H54 (cell line): ENCODE measurements around the gene A2ML1.
"Not testable (repeated sequence)": the region's sequence is repeated elsewhere in the genome, so short reads cannot be mapped to it uniquely, and the experiment has no call there.

Experiments used
- DNase-seq: peaks from one replicate; pipeline ENCODE4 v3.0.0; 2011; ENCODE audit warnings: low spot score, mixed read lengths; ENCODE audit not compliant: insufficient read length
- FAIRE-seq: peaks from 3 replicates; lab custom pipeline; 2011; peaks lifted over from hg19 to GRCh38; lab: Jason Lieb, UNC
- POLR2A ChIP-seq: IDR thresholded peaks from 2 replicates; pipeline ENCODE4 v1.6.1; 2011; ENCODE audit warnings: low read depth, mild to moderate bottlenecking, low read length

A2ML1 gene

DNA sequence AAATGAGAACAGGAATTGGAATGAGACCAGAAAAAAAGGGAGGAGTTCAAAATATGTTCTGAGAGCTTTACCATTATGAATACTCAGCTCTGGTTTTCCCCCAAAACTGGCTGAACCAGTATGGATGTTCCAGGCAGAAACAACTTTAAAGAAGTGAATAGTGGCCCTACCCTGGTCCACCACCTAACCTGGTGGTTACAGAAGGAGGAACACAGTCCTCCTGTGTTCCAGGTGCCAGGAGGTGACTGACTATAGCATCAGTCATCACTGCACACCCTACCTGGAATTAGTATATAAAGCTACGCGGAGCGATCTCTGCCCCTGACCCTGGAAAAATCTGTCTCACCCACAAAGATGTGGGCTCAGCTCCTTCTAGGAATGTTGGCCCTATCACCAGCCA lies at the start of gene A2ML1:
TSS of gene A2ML1 (plus strand) at position 324 of the 400 bp plus-strand sequence. CDS start at position 355, 31 bp downstream.
- no peak for TF ChIP-seq POLR2A
- FAIRE-seq = no peak

DNA sequence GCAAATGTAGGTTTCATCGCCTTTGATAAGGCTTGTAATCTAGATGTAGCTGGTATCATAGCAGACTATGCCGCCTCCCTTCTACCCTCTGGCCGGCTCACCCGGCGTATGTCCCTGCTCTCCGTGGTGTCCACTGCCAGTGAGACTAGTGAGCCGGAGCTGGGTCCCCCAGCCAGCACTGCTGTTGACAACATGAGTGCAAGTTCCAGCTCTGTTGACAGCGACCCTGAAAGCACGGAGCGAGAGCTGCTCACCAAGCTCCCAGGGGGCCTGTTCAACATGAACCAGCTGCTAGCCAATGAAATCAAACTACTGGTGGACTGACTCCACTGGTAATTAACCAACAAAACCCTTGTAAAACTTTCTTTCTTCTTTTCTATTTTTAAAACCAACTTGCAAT lies 49.0 kb upstream of the A2ML1 start:
- no peak for DNase-seq
- TF ChIP-seq POLR2A = no peak
- FAIRE-seq = no peak

More for the DNA sequence above, at the start of gene A2ML1:
- DNase-seq = no peak

DNA sequence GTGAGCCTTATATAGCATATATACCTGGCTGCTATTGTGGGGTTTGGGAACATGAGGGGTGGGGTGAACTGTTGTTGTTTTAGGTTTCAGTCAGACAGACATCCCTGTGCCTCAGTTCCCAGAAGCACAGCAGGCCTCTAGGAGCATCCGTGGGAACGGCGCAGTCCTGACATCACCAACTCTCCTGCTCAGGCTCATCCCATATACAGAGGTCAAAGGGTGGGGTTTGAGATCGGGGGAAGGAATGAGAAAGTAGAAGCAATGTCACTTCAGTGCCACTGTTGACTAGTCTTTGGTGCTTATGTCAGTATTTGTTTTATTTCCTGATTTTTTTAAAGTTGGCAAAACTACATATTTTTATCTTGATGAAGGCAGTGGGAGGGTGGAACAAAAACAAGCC lies 43.1 kb upstream of the A2ML1 start:
- no peak for FAIRE-seq

DNA sequence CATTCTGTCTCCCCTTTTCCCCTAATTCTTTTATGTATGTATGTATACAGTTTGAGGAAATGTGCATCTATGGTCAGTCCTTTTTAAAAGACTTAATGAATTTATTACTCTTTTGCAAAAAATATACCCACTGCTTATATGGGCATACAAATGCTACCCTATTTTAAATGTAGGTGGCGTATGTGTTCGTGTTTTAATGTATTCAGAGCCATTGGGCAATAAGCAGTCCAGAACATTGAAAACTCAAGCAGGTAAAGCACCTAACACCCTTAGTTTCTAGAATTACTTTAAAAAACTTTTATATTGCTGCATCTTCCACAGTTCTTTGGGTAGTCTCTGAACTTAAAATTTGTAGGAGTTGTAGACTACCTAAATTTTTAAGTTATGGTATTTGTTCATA lies 42.6 kb upstream of the A2ML1 start:
- FAIRE-seq (no peak), DNase-seq (no peak)
- no peak for TF ChIP-seq POLR2A

More for the DNA sequence above, 43.1 kb upstream of the A2ML1 start:
- no peak for DNase-seq
- no peak for TF ChIP-seq POLR2A

DNA sequence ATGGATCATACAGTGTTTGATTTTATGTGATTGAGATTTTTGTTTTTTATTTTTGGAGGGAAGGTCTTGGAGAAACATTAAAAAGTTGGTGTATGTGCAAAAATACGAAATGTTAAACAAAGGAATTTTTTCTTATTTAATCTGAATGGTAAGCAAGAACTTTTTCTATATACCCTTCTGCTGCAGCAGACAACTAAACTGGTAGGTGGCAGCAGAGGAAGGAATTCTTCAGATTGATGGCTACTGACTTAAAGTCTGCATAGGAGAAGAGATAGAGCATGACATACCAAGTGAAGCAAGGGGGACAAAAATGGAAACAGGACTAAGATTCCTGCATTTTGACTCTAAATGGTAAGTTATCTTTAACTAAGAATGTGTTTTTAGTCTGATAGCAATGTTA lies 42.0 kb upstream of the A2ML1 start:
- FAIRE-seq (no peak), DNase-seq (no peak)
- no peak for TF ChIP-seq POLR2A

DNA sequence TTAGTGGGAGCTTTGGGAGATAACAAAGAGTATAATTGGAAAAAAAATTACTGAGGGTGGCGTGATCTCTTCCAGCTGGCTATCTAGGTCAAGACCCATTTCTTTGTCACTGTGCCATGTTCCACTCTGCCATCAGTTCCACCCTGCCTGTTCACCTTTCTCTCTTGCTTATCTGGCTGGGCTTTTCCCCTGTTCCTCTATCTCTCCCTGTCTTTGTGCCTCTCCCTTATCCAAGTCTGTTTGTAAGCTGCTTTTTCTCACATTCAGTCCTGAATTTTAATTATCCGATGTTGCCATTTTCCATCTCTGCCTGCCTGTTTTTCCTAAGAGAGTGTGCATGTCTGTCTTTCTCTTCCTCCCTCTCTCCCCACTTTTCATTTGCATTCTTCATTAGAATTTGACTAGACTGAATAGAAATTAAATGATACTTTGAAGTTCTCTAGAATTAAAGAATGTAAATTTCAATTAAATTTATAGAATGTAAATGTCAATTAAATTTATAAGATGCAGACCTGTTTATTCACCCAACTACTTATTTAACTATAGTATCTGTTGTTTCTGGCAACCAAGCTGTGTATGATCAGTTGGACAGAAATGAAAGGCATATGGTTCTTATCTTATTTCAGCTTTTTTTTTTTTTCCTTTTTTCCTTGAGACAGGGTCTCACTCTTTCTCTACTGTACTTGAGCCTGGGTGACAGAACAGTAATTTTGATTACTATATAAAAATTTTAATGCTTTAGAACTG lies 40.9 kb upstream of the A2ML1 start:
- DNase-seq = no peak
- no peak for FAIRE-seq
- TF ChIP-seq POLR2A = no peak

DNA sequence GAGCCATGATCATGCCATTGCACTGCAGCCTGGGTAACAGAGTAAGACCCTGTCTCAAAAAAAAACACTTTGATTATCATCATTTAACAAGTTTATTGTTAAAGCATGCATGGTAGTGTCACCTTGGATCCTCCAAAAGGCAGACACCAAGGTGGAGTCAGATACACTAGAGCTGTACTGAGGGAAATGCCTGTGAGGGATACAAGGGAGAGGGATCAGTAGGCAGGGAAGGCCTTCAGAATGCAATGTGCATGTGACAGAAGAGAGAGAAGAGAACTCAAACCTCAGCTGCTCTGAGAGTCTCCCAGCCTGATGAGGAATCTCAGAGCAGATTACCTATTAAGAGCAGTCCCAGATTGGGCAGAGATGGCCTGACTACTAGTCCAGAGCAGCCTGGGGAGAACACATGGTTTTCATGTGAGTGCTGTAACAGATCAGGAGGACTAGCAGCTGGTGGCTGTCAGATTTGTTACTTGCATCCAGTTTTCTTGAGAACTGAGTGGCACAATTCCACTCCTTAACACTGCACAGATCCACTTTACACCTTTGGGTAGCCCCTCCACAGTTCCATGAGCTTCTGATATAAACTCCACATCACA lies 38.0 kb upstream of the A2ML1 start:
- TF ChIP-seq POLR2A = no peak
- no peak for DNase-seq
- no peak for FAIRE-seq

DNA sequence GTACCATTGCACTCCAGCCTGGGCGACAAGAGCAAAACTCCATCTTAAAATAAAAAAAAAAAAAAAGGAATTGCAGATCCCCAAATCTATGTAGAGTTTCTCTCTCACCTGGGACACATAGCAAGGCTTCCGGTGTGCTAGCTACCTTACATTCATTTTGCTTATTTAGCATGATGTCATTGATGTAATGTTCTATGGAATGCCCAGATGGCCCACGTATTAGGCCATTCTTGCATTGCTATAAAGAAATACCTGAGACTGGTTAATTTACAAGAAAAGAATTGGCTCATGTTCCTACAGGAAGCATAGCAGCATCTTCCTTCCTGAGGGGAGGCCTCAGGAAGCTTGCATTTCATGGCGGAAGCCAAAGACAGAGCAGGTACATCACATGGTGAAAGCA lies 36.9 kb upstream of the A2ML1 start:
- no peak for TF ChIP-seq POLR2A
- FAIRE-seq (no peak), DNase-seq (no peak)

DNA sequence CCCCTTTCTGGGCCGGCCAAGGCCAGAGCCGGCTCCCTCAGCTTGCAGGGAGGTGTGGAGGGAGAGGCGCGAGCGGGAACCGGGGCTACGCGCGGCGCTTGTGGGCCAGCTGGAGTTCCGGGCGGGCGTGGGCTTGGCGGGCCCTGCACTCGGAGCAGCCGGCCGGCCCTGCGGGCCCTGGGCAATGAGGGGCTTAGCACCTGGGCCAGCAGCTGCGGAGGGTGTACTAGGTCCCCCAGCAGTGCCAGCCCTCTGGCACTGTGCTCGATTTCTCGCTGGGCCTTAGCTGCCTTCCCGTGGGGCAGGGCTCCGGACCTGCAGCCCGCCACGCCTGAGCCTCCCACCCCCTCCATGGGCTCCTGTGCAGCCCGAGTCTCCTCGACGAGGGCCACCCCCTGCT lies 35.2 kb upstream of the A2ML1 start:
- DNase-seq, FAIRE-seq: not testable (repeated sequence)

DNA sequence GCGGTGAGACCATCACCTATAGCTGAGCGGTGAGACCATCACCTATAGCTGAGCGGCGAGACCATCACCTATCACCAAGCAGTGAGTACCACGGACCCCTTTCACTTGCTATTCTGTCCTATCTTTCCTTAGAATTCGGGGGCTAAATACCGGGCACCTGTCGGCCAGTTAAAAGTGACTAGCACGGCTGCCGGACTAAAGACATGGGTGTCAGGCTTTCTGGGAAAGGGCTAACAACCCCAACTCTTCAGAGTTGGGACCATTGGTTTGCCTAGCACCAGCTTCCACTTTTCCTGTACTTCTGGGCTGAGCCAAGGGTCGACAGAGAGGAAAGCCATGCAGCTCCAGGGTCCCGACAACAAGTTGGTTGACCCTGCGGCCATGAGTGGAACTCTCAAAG lies 33.7 kb upstream of the A2ML1 start:
- FAIRE-seq = not testable (repeated sequence)

DNA sequence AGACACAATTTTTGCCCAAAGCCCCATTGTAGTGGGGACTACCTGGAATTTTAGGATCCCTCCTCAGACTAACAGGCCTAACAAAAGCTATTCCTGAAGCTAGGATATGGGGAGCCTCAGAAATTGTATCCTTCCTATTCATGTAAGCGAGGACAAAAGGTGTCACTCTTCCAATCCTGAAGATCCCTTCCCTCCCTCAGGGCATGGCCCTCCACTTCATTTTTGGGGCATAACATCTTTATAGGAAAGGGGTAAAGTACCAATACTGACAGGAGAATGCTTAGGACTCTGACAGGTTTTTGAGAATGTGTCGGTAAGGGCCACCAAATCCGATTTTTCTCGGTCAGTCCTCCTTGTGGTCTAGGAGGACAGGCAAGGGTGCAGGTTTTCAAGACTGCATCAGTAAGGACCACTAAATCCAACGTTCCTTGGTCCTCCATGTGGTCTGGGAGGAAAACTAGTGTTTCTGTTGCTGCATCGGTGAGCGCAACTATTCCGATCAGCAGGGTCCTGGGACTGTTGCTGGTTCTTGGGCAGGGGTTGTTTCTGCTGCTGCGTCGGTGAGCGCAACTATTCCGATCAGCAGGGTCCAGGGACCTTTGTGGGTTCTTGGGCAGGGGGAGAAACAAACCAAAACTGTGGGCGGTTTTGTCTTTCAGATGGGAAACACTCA lies 32.9 kb upstream of the A2ML1 start:
- DNase-seq, FAIRE-seq: not testable (repeated sequence)

More for the DNA sequence above, 33.7 kb upstream of the A2ML1 start:
- DNase-seq = not testable (repeated sequence)

DNA sequence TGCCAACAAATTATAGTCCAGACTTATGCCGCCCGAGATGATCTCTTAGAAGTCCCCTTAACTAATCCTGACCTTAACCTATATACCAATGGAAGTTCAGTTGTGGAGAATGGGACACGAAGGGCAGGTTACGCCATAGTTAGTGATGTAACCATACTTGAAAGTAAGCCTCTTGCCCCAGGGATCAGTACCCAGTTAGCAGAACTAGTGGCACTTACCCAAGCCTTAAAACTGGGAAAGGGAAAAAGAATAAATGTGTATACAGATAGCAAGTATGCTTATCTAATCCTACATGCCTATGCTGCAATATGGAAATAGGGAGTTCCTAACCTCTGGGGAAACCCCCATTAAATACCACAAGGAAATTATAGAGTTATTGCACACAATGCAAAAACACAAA lies 29.2 kb upstream of the A2ML1 start:
- not testable (repeated sequence) for FAIRE-seq, DNase-seq

DNA sequence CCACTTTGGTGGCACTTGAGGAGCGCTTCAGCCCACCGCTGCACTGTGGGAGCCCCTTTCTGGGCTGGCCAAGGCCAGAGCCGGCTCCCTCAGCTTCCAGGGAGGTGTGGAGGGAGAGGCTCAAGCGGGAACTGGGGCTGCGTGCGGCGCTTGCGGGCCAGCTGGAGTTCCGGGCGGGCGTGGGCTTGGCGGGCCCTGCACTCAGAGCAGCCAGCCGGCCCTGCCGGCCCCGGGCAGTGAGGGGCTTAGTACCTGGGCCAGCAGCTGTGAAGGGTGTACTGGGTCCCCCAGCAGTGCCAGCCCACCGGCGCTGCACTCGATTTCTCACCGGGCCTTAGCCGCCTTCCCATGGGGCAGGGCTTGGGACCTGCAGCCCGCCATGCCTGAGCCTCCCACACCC lies 27.8 kb upstream of the A2ML1 start:
- not testable (repeated sequence) for FAIRE-seq, DNase-seq

DNA sequence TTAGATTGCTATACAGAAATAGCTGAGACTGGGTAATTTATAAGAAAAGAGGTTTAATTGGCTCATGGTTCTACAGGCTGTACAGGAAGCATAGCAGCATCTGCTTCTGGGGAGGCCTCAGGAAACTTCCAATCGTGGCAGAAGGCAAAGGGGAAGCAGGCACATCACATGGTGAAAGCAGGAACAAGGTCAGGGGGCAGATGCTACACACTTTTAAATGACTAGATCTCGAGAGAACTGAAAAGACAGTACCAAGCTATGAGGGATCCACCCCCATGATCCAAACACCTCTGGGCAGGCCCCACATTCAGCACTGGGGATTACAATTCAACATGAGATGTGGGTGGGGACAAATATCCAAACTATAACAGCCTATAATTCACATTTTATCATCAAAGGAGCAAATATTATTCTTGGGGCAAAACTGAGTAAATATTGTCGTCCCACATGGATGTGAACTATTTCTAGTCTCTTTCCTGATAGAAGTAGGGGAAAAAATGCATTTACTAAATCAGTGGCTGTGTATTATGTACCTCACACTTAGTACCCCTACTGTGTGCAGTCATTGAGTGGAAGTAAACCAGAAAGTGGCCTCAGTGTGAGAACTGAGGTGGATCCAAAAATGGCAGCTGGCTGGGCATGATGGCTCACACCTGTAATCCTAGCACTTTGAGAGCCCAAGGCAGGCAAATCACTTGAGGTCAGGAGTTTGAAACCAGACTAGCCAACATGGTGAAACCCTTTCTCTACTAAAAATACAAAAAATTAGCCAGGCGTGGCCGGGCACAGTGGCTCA lies 25.4 kb upstream of the A2ML1 start:
- DNase-seq (no peak), FAIRE-seq (no peak)
- TF ChIP-seq POLR2A = no peak

DNA sequence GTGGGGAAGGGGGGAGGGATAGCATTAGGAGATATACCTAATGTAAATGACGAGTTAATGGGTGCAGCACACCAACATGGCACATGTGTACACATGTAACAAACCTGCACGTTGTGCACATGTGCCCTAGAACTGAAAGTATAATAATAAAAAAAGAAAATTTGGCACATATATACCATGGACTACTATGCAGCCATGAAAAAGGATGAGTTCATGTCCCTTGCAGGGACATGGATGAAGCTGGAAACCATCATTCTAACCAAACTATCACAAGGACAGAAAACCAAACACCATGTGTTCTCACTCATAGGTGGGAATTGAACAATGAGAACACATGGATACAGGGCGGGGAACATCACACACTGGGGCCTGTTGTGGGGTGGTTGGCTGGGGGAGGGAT lies 21.2 kb upstream of the A2ML1 start:
- FAIRE-seq, DNase-seq: not testable (repeated sequence)

DNA sequence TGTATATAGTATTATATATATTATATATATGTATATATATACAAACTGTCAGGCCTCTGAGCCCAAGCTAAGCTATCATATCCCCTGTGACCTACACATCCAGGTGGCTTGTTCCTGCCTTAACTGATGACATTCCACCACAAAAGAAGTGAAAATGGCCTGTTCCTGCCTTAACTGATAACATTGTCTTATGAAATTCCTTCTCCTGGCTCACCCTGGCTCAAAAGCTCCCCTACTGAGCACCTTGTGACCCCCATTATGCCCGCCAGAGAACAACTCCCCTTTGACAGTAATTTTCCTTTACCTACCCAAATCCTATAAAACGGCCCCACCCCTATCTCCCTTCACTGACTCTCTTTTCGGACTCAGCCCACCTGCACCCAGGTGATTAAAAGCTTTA lies 17.6 kb upstream of the A2ML1 start:
- not testable (repeated sequence) for FAIRE-seq, DNase-seq

DNA sequence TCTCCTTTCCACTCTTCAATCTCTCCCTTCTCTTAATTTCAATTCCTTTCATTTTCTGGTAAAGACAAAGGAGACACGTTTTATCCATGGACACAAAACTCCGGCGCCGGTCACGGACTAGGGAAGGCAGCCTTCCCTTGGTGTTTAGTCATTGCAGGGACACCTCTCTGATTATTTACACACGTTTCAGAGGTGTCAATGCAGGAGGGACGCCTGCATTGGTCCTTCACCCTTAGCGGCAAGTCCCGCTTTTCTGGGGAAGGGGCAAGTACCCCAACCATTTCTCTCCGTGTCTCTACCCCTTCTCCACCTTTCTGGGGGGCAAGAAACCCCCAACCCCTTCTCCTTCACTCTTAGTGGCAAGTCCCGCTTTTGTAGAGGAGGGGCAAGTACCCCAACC lies 16.9 kb upstream of the A2ML1 start:
- not testable (repeated sequence) for FAIRE-seq, DNase-seq

DNA sequence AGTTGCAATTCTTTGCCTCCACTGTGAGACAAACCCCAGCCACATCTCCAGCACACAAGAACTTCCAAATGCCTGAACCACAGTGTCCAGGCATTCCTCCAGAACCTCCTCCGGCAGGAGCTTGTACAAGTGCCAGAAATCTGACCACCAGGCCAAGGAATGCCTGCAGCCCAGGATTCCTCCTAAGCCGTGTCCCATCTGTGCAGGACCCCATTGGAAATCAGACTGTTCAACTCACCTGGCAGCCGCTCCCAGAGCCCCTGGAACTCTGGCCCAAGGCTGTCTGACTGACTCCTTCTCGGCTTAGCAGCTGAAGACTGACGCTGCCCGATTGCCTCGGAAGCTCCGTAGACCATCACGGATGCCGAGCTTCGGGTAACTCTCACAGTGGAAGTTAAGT lies 15.3 kb upstream of the A2ML1 start:
- FAIRE-seq, DNase-seq: not testable (repeated sequence)

DNA sequence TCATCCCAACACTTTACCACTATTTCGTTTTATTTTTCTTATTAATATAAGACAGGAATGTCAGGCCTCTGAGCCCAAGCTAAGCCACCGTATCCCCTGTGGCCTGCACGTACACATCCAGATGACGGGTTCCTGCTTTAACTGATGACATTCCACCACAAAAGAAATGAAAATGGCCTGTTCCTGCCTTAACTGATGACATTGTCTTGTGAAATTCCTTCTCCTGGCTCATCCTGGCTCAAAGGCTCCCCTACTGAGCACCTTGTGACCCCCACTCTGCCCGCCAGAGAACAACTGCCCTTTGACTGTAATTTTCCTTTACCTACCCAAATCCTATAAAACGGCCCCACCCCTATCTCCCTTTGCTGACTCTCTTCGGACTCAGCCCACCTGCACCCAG lies 12.3 kb upstream of the A2ML1 start:
- not testable (repeated sequence) for FAIRE-seq

More for the DNA sequence above, 12.3 kb upstream of the A2ML1 start:
- not testable (repeated sequence) for DNase-seq
